ENCODE results near the gene USP11.
"Not testable (repeated sequence)": the region's sequence is repeated elsewhere in the genome, so short reads cannot be mapped to it uniquely, and the experiment has no call there.

USP11 gene

DNA sequence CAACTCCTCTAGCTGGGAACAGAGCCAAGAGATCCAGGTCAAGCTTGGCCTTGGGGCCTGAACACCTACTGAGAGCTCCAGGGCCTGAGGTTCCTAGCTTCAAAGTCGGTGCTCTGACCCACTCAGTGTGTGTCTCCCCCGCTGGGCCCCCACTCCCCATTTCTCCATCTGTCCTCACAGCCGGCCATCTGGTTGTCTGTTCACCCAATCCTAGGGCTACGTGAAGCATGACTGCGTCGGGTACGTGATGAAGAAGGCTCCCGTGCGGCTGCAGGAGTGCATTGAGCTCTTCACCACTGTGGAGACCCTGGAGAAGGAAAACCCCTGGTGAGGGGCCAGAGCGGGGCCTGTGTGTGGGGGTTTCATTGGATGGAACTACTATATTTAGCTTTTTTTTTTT is 12.3 kb downstream of the USP11 start:
- DNase-seq (ENCODE audit: low read depth, low spot score) = no peak

DNA sequence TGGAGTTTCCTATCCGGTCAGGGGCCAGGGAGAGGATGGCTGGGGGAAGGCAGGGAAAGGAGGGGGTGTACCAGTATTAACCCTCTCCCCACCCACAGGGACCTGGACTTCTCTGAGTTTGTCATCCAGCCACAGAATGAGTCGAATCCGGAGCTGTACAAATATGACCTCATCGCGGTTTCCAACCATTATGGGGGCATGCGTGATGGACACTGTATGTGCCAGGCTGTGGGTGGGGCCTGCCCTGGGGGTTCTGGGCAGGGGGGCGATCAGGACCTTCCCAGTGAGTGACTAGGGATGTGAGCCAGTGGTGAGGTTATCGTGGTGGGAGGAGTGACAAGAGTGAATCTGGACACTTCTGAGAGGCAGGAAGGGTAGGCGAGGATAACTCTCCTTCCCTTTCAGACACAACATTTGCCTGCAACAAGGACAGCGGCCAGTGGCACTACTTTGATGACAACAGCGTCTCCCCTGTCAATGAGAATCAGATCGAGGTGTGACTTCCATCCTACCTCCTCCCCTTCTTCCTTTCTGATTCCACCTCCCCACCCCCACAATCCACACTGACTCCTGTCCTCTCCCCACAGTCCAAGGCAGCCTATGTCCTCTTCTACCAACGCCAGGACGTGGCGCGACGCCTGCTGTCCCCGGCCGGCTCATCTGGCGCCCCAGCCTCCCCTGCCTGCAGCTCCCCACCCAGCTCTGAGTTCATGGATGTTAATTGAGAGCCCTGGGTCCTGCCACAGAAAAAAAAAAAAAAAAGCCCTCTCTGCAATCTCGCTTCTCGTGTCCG is 14.6 kb downstream of the USP11 start:
- DNase-seq (ENCODE audit: low read depth, low spot score) = no peak

GRCh38 chrX:47247999-47248320 is 15.2 kb downstream of the USP11 start:
- DNase-seq (ENCODE audit: low read depth, low spot score) = no peak

DNA sequence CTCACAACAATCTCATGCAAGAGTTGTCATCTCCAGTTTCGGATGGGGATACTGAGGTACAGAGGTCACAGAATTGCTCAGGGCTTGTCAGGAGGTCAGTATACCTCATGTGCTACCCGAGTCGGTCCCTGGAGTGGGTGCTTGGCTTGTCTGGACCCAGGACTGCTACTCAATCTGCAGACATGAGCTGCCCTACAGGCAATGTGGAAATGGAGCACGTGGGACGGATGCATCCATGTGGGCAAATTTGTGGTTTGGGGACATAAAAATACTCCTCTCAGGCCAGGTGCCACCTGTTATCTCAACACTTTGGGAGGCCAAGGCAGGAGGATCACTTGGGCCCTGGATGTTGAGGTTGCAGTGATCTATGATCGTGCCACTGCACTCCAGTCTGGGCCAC is 15.8 kb downstream of the USP11 start:
- DNase-seq (ENCODE audit: low read depth, low spot score) = no peak

GRCh38 chrX:47250017-47250347 is 17.2 kb downstream of the USP11 start:
- no peak for DNase-seq (ENCODE audit: low read depth, low spot score)

DNA sequence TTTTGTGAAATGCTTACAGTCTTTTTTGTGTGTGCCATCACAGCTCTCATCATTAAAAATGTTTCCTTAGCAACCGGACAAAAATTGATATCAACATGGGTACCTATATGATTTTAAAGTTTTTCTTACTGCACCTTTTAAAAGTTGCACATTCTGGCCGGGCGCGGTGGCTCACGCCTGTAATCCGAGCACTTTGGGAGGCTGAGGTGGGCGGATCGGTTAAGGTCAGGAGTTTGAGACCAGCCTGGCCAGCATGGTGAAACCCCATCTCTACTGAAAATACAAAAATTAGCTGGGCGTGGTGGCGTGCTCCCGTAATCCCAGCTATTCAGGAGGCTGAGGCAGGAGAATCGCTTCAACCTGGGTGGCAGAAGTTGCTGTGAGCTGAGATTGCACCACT is 24.8 kb downstream of the USP11 start:
- not testable (repeated sequence) for DNase-seq (ENCODE audit: low read depth, low spot score)

- no peak for DNase-seq (ENCODE audit: low read depth, low spot score)
These were observed 31.8 kb downstream of the USP11 start for GRCh38 chrX:47264483-47265173.

DNA sequence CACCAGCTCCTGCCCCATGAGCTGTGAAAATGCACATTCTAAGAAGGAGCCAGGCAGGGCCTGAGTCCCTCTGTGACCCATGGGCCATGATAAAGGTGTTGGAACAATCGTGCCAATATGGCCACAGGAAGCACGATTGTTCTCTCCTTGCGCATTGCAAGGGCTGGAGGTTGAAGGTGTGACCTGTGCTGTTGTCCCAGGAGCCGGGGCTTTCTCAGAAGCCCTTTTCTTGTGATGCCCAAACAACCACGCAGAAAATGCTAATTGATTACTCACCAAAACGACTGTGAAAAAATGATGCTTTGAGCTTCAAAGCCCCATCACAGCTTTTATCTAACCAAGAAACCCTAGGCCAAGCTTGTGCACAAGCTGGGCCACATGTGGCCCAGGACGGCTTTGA is 33.8 kb downstream of the USP11 start:
- DNase-seq (ENCODE audit: low read depth, low spot score) = no peak

DNA sequence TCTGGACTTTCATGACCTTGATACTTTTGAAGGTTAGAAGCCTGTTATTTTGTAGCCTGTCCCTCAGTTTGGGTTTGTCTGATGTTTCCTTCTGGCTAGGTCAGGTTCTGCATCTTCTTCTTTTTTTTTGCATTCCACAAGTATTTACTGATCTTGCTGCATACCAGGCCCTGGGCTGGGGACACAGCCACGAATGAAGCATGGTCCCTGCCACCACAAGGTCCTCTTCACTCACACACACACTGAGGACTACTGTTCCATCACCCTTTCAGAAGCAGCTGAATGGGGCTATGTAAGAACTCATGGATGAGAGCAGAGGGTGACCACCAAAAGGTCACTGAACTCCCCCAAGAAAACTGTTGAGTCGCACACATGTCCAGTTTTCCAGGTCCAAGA is 39.2 kb downstream of the USP11 start:
- DNase-seq (ENCODE audit: low read depth, low spot score) = no peak

GRCh38 chrX:47273011-47273730 is 40.4 kb downstream of the USP11 start:
- DNase-seq (ENCODE audit: low read depth, low spot score) = no peak

DNA sequence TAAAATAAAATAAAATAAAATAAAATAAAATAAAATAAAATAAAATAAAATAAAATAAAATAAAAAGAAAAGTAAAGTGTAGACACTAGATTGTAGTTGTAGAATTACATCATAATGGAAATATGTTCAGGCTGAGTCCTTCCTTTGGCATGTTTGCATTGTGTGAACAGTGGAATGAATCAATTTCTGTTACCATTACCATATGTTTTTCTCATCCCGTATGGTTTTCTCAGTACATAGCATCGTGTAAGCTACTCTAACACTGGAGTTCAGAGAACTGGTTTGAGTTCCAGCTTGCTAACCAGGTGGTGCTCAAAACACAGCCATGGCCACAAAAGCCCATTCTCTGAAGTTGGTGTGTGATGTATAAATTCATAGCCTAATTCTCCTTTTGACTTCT is 45.9 kb downstream of the USP11 start:
- no peak for DNase-seq (ENCODE audit: low read depth, low spot score)

GRCh38 chrX:47283015-47283771 is 50.4 kb downstream of the USP11 start:
- DNase-seq (ENCODE audit: low read depth, low spot score) = no peak

GRCh38 chrX:47284616-47285015 is 51.8 kb downstream of the USP11 start:
- DNase-seq (ENCODE audit: low read depth, low spot score) = not testable (repeated sequence)

DNA sequence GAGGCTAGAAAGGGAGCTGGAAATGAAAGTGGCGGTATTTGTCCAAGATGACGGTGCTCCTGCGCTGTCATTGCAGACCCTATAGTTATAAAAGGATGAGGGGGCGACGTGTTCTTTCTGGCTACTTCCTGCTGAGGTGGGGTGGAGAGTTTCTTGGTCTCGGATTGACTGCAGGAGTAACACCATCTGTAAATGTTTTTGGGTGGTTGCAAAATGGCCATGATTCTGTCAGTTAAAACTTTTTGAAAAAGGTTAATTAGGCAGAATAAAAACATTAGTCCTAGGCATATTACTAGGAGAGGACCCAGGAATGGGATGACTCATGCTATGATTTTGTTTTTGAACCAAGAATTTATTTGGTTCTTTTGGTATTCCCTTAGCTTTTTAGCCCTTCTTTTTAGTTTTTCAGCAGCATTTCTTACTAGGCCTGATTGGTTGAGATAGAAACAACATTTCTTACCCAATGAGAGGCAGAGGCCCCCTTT is 53.1 kb downstream of the USP11 start:
- no peak for DNase-seq (ENCODE audit: low read depth, low spot score)

GRCh38 chrX:47293106-47293505 is 60.3 kb downstream of the USP11 start:
- DNase-seq (ENCODE audit: low read depth, low spot score) = no peak

DNA sequence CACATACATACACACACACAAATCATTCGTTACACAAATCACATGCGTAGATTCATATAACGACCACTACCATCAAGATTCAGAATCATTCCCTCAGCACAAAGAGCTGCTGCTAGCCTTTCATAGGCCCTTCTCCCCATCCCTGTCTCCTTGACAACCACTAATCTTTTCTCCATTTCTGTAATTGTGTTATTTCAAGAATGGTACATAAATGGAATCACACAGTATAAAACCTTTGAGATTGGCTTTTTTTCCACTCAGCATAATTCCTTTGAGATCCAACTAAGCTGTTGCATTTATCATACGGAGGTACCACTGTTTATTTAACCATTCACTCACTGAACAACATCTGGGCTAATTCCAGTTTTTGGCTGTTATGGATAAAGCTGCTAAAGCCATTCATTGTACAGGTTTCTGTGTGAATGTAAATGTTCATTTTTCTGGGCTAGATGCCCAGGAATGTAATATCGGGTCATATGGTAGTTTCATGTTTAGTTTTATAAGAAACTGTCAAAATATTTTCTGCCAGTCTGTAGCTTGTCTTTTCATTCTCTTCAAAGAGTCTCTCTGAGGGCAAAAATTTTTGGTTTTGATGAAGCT is 64.1 kb downstream of the USP11 start:
- DNase-seq (ENCODE audit: low read depth, low spot score) = no peak

DNA sequence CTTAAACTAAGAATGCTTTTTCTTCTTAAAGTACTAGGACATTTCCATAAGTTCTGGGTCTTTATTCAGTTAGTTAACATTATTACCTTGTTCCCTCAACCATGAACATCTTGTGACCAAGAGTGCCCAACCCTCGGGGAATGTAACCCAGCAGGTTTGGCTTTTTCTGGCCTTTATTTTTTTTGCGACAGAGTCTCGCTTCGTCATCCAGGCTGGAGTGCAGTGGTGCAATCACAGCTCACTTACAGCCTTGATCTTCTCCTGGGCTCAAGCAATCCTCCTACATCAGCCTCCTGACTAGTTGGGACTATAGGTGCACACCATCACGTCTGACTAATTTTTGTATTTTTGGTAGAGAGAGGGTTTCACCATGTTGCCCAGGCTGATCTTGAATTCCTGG is 65.1 kb downstream of the USP11 start:
- no peak for DNase-seq (ENCODE audit: low read depth, low spot score)
